SKM-1 treated with dmso at 0.1 percent for 144 hours (cell line): Measurements from ENCODE around the gene SRSF9.
"Not testable (repeated sequence)": the region's sequence is repeated elsewhere in the genome, so short reads cannot be mapped to it uniquely, and the experiment has no call there.

ENCODE experiments used
- DNase-seq: peaks from one replicate; lab custom pipeline; 2025; ENCODE audit not compliant: unreplicated experiment; lab: John Stamatoyannopoulos, UW

The SRSF9 gene

DNA sequence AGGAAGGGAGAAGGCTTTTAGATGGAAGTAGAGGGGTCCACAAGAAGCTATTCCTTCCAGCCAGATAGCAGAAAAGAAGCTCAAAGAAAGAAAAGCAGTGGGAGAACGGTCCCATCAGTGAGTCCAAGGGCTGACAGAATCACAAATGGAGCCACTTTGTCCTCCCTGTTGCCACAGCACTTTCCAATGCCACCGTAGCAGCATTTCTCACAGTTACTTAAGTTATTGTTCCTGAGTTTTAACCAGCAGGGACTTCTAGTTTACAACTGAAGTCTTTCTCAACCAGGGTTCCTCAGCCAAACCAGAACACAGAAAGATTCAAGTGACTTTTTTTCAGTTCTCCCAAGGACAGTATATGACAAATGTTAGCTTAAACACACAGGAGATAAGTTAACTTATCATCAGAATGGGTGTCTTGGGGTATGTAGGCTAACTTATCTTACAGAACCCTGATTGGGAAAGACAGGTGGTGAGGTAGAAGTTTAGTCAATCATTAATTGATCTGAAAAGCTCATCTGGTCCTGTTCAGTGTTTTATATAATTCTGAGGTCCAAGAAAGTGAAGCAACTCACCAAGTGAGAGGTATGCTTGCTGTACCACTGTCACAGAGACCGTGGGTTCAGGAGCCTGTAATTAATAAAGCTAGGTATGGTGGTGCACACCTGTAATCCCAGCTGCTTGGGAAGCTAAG, 16.3 kb downstream of the SRSF9 start:
- no peak for DNase-seq

DNA sequence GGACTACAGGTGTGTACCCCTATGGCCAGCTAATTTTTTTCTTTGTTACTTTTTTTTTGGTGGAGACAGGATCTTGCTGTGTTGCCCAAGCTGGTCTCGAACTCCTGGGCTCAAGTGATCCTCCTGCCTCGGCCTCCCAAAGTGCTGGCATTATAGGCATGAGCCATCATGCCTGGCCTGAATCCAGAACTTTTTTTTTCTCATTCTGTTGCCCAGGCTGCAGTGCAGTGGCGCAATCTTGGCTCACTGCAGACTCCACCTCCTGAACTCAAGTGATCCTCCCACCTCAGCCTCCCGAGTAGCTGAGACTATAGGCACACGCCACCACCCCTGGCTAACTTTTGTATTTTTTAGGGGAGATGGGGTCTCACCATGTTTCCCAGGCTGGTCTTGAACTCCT, 17.0 kb downstream of the SRSF9 start:
- DNase-seq = not testable (repeated sequence)

- DNase-seq = no peak
Measured at GRCh38 chr12:120447992-120448391, 21.6 kb downstream of the SRSF9 start.

GRCh38 chr12:120446844-120447178, 22.7 kb downstream of the SRSF9 start:
- DNase-seq = not testable (repeated sequence)

DNA sequence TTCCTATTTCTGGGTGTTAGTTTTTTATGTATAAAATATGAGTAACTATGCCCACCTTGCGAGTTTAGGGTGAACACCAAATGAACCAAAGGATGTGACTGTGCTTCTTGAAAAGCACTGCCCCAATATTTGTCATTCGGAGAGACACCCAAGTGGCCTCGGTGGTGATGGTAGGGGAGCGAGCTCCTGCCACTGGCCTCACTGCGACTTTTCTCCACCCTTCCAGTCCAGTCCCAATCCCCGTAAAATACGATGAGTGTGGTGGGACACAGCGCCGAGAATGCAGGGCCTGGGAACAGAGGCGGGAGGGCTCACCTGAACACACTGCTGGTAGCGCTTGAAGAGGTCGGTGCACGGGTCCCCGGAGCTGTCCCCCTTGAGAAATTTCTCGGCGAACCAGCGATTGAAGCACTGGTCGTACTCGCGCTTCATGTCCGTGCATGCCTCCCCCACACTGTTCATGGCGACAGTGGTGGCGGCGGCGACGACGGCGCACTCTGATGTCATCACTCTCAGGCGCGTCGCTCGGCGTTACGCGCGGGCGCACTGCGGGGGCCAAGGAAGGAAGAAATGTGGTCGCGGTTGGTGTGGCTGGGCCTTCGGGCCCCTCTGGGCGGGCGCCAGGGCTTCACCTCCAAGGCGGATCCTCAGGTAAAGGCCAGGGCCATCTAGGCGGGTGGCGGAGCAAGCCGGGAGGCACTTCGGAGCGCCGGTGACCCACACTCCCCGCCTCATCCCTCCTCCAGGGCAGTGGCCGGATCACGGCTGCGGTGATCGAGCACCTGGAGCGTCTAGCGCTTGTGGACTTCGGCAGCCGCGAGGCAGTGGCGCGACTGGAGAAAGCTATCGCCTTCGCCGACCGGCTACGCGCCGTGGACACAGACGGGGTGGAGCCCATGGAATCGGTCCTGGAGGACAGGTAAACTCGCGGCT, 23.4 kb downstream of the SRSF9 start, which contains the start of the genes GATC and TRIAP1:
Gene GATC (plus strand): TSS at position 534 of the 933 bp plus-strand sequence. CDS start 37 bp downstream, at position 571.
Gene TRIAP1 (minus strand): TSS at position 474 of the 933 bp plus-strand sequence. CDS start 12 bp downstream, at position 462.
- no peak for DNase-seq

GRCh38 chr12:120444676-120445075, 24.9 kb downstream of the SRSF9 start:
- DNase-seq = no peak

GRCh38 chr12:120439646-120440247, 29.8 kb downstream of the SRSF9 start:
- DNase-seq = no peak

GRCh38 chr12:120438495-120439198, 30.9 kb downstream of the SRSF9 start:
- DNase-seq = no peak

- DNase-seq = peak; percentile 94
Measured at GRCh38 chr12:120437735-120438494, 31.6 kb downstream of the SRSF9 start, which contains the start of gene COX6A1. Gene COX6A1 (plus strand): TSS chr12:120438113. CDS start chr12:120438127, 14 bp downstream.

DNA sequence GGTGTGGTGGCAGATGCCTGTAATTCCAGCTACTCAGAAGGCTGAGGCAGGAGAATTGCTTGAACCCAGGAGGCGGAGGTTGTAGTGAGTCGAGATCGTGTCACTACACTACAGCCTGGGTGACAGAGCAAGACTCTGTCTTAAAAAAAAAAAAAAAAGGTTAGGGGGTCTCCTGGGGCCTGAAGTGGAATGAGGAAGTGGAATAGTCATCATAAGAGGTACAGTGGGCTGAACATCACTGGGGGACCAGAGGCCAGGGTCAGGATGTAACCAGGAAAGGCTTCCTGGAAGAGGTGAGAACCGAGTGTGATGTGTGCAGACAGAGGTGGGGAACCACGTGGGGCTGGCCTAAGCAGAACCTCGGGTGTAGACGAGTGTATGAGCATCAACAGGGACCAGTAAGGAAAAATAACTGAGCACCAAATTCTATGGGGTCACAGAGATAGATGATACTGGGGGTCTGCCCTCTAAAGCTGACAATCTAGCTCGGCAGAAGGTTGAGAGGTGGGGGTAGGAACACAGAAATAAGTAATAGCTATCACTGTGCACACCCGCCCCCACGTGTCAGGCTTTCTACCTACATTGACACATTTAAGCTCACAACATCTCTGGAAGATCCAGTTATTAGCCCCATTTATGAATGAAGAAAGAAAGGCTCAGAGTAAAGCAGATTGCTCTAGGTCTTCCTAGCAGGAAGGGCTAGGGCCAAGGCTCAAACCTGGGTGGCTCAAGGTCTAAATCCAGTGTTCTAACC, 36.6 kb downstream of the SRSF9 start:
- DNase-seq = no peak

GRCh38 chr12:120429368-120429767, 40.2 kb downstream of the SRSF9 start:
- DNase-seq = no peak

DNA sequence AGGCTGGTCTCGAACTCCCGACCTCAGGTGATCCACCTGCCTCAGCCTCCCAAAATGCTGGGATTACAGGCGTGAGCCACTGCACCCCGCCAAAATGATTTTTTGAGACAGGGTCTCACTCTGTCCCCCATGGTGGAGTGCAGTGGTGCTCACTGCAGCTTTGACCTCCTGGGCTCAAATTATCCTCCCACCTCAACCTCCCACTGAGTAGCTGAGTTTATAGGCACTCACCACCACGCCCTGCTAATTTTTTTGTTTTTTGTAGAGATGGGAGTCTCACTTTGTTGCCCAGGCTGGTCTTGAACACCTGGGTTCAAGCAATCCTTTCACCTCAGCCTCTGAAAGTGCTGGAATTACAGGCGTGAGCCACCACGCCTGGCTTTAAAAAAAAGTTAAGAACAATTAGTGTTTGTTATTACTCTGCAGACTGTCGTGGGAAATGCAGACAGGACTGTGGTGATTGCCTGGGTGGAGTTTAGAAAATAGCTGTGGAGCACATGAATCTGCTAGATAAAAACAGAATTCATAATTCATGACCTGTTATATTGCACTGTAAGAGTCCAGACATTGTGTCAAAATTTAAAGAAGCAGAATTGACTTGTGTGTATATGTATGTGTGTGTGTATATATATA, 40.8 kb downstream of the SRSF9 start:
- DNase-seq = no peak

- no peak for DNase-seq
Measured at GRCh38 chr12:120425797-120426196, 43.8 kb downstream of the SRSF9 start.

DNA sequence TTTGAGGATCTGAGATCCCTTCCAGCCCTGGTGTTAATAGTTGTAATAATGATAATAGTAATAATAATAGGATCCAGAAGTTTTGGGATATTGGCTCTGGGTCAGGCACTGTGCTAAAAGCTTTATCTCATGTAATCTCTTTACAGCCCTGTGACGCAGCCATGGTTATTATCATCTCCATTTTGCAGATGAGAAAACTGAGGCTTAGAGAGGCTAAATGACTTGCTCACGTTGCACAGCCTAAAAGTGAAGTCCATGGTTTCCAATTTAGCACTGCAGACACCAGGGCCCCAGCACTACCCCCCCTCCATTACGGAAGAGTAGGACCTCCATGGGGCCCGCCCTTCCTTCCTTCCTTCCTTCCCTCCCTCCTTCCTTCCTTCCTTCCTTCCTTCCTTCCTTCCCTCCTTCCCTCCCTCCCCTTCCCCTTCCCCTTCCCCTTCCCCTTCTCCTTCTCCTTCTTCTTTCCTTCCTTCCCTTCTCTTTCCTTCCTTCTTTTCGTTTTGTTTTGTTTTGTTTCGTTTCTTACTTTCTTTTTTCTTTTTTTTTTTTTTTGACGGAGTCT, 46.6 kb downstream of the SRSF9 start:
- no peak for DNase-seq

DNA sequence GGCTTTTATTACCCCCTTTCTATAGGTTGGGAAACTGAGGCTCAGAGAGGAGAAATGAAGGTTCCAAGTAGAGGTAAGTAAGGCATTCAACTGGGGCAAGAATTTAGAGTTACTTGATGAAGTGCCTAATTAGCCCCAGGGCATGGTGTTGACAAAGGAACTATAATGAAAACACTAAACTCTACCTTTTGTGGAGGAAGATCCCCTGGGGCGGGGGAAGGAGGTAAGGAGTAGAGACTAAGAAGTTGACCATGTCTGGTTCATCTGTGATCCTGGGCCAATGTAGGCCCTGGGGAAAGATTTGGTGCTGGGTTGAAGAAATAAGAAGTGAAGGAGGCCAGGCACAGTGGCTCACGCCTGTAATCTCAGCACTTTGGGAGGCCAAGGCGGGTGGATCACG, 47.8 kb downstream of the SRSF9 start:
- DNase-seq = no peak

- no peak for DNase-seq
Measured at GRCh38 chr12:120417917-120418580, 51.5 kb downstream of the SRSF9 start.

GRCh38 chr12:120416490-120417216, 52.9 kb downstream of the SRSF9 start:
- no peak for DNase-seq
